ENCODE results near the gene TMEM260. TPM values are rescaled to one million over a fixed set of nuclear protein-coding genes. Genes with fewer than 3 reads are reported as not detected.
A peak's percentile ranks its signal among the peaks of the same experiment; 100 is the strongest.

TMEM260 gene
- total RNA-seq = 10 to 100 TPM; 17.9 to 22.9 TPM
- long read RNA-seq, full-length matches to known transcripts = 12 of 23 reads
- long read RNA-seq, partial matches to known transcripts = 3 of 23 reads
- long read RNA-seq, other reads (novel, unspliced or antisense) = 8 of 23 reads

DNA sequence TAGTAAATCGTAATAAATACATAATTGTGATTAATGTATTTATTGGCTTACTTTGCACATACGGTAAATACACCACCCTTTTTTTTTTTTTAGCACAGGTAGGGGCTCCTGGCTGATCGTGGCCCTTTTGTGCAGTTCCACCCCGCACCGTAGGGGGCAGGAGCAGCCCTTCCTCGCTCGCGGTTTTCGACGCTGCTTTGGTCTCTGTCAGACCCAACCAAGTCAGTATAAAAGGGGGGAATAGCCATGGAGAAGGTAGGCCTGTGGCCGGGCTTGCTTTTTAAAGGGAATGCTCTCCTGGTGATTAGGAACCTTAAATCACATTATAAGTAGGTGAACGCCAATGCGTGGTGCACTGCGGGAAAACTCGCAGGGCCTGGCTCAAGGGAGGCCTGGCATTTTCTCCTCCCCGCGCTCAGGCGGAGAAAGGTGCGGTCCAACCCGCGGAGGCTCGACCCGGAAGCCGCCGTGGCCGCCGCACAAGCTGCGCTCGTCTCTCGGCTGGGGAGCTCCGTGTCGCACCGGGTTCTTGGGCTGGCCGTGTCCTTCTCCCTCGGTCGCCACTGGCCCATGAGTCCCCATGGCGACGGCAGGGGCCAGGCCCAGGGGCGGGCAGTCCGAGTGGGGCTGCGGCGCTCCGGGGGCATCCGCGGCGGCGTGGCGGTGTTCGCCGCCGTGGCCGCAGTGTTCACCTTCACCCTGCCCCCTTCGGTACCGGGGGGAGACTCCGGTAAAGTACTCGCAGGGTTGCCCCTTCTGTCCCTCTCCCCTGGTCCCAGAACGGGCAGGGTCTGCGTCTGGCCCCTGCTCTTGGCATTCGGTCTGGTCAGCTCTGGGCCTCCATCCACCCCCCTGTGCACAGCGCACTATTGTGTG, at the start of gene TMEM260:
TSS of gene TMEM260 (plus strand) at position 454 of the 876 bp plus-strand sequence. CDS start at position 571, 117 bp downstream.
- intact Hi-C loops (cut with DNase I, micrococcal nuclease) = no loop called here
- DNase-seq = peak; percentile 77 to 88
- peak; percentile 94 for ATAC-seq

DNA sequence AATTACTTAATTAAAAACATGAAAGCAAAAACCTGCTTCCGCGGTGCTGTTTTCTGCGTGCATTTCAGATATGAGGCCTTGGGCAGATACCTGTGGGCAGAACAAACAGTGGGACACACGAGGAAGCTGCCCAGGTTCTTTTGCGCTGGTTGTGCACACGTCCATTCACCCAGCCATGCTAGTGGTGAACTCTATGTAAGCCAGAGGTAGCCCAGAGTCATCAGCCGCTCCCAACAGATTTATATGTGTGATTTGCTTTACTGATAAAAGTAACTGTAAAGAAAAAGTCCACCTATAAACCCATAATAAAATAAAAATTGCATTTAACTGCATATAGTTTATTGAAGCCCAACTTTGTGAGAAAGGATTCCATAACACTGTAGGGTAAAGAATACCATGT, 47.1 kb upstream of the TMEM260 start:
- peak; percentile 23 to 38 for DNase-seq
- ATAC-seq = peak; percentile 99
- intact Hi-C loops (cut with DNase I, micrococcal nuclease) = no loop called here

- ATAC-seq = no peak
- no peak for DNase-seq
- intact Hi-C loops (cut with DNase I, micrococcal nuclease) = no loop called here
These were observed 44.9 kb upstream of the TMEM260 start for GRCh38 chr14:56534656-56535055.

DNA sequence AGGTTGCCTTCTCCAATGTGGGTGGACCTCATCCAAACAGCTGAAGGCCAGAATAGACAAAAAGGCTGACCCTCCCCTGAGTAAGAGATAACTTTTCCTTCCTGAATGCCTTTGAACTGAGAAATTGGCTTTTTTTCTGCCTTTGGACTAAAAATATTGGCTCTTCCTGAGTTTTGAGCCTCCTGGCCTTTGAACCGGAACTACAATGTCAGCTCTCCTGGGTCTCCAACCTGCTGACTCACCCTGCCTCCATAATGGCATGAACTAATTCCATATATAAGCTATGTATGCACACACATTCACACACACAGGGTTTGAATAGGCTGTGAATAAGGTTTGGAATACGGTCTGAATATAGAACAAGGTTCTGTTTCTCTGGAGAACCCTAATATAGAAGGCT, 39.7 kb upstream of the TMEM260 start:
- DNase-seq = no peak
- intact Hi-C loops (cut with DNase I, micrococcal nuclease) = no loop called here
- ATAC-seq = no peak

DNA sequence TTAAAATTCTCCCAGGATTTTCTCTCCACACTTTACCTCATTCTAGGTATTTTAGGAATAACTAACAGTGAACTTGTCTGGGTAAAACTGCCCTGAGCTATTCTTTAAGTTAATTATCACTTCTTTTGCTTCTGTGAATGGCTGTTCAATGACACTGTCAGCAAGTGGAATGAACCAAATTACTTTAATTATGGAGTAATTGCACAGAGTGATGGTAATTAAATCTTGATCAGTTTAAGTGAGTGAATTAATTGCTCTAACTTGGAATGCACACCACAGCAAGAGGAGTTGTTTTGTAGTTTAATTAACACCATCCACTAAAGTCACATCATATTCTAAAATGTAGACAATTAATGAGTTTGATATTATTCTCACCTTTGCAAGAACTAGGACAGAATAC, 36.2 kb upstream of the TMEM260 start:
- intact Hi-C loops (cut with DNase I, micrococcal nuclease) = no loop called here
- no peak for ATAC-seq
- no peak for DNase-seq

DNA sequence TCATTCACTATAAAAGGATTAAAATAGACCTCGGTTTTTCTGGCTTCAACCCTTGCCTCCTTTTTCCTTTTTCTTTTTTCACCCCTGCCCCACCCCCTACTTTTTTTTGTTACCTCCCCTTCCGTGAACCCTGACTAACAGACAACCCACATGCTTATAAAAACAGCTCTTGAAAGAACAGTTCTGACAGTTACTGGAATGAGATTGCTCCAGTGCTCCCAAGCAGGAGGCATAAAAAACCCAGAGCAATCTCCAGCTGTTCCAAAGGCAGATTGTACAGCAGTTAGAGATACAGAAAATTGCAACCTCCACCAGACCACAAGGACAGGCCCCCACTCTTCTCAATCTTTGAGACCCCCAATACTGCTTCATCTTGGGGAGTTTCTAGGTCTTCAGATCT, 29.9 kb upstream of the TMEM260 start:
- ATAC-seq (no peak), DNase-seq (no peak)
- intact Hi-C loops (cut with DNase I, micrococcal nuclease) = no loop called here

- no peak for DNase-seq
- ATAC-seq = no peak
- intact Hi-C loops (cut with DNase I, micrococcal nuclease) = no loop called here
These were observed 27.0 kb upstream of the TMEM260 start for GRCh38 chr14:56552615-56553014.

GRCh38 chr14:56554301-56554700, 25.3 kb upstream of the TMEM260 start:
- DNase-seq (no peak), ATAC-seq (no peak)
- intact Hi-C loops (cut with DNase I, micrococcal nuclease) = no loop called here

DNA sequence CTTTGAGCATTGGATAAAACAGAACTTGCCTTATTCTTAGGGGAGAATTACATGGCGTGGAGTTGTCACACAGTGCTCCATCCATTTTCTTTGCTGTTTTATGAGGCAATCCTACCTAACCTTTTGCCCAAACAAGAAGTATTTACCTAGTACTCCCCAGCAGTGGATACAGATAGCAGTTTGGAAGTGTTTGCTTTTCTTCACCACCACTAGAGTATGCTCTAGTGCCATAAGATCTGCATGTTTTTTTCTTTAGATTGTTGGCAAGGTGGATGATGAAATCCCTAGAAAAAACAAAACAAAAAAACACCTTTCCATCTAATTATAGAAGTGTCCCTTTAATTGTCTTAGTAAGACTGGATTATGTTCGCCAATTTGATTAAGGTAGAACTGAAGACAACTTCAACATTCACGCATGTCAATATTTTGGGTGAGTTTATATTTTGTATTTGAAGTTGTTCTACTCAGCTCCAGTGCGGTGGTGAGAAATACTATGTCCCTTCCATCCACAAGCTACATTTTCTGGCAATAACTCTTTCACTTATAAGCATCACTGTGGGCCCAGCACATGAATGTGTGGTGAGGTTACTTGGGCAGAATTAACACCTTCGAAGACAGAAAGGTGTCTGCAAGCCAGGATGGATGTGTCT, 23.6 kb upstream of the TMEM260 start:
- ATAC-seq = peak; percentile 99
- no peak for DNase-seq
- intact Hi-C loops (cut with DNase I, micrococcal nuclease) = no loop called here

GRCh38 chr14:56559182-56559581, 20.4 kb upstream of the TMEM260 start:
- DNase-seq (no peak), ATAC-seq (no peak)

DNA sequence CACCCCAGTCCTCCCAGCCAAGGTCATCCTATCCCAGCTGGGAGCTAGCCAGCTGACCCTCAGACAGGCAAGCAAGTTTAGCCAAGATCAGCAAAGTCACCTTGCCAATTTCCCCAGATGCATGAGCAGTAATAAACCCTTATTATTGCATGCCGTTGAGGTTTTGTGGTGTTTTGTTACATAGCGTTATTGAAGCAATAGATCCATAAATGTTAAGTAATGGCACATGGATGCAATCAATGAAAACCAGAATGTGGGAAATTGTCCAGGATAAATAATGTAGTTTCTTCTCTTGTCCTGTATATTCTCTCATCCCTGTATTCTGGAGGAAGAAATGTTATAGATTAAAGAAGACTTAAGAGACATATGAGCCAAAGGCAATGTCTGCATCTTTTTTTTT, 18.0 kb upstream of the TMEM260 start:
- DNase-seq = no peak
- intact Hi-C loops (cut with DNase I, micrococcal nuclease) = no loop called here
- no peak for ATAC-seq

More at GRCh38 chr14:56559182-56559581, 20.4 kb upstream of the TMEM260 start:
- intact Hi-C loops (cut with DNase I, micrococcal nuclease) = no loop called here

DNA sequence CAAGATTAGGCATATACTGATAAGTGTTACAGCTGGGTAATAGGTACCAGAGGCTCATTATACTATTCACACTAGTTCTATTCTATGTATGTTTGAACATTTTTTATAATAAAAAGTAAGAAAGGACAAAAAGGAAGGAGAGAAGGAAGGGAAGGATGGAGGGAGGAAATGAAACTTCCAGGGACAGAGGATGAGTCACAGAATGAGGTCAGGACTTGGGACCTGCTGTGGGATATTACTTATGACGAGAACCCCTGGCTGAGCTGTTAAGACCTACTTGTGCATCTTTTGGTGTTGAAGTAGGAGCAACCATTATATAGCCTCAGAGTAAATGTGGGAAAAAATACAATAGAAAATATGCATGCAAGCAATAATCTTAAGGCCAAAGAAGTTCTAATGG, 16.7 kb upstream of the TMEM260 start:
- DNase-seq (no peak), ATAC-seq (no peak)
- intact Hi-C loops (cut with DNase I, micrococcal nuclease) = no loop called here

DNA sequence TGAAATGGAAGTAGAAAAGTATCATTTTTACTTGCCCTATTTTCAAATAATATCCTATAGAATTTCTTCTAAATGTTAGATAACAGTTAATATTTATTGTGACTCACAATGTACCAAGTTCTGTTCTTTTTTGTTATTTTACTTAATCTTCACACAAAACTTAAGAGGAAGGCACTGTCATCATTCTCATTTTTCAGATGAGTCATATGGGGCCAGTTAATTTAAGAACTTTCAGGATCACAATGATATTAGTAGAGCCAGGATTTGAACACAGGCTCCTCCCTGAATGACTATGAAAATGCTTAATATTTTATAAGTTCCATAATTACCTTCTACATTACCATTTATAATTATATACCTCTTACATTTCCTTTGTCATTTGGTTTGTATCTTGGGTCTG, 10.4 kb upstream of the TMEM260 start:
- intact Hi-C loops (cut with DNase I, micrococcal nuclease) = no loop called here
- ATAC-seq = no peak
- no peak for DNase-seq

GRCh38 chr14:56570295-56570694, 9.3 kb upstream of the TMEM260 start:
- intact Hi-C loops (cut with DNase I, micrococcal nuclease) = no loop called here
- no peak for ATAC-seq
- no peak for DNase-seq

DNA sequence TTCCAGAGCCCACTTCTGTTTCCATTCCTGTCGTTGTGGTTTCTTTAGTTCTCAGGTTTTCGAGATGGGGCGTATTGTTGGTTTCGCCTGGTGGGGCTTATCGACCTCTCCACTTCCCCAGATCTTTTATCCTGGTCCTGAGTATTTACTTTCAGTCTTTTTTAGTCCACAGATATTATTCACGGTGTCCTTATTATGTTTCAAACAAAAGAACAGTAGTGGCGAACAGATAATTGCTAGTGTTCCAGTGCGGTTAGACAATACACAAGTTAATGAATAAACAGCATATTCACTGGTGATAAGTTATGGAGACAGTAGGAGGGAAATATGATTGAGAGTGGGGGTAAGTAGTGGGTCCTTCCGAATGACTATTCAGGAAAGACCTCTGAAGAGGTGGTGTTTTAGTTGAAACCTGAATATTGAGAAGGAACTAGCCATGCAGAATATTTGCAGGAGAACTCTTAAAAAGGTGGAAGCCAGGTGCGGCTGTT, 668 bp downstream of the TMEM260 start:
- DNase-seq = no peak
- peak; percentile 32 for ATAC-seq
- intact Hi-C loops (cut with DNase I, micrococcal nuclease) = no loop called here

DNA sequence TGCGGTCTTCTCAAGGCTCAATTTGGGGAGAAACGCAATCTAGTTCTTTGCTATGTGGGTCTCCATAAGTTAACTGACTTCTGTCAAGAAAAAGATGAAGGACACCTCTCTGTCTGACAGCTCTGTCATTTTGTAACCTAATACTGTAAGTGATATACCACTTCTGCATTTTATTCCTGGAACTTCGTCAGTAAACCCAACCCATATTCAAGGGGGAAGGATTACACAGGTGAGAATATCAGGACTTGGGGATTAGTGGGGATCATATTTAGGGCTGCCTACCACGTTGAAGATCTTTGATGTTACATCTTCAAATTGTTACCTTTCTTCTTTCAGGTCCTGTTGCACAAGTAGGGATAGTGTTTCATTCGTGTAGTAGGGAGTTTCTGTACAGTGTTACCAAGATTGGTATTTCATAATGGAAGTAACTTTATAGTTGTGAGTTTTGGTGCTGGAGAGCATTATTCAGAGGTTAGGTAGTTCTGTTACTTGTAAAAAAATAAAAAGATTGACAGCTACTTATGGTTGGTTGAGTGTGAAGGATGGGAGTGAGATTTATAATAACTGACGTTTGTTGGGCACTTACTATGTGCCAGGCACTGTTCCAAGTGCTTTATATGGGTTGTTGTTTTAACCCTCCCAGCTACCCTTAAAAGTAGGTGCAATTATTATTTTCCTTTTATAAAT, 1.6 kb downstream of the TMEM260 start:
- intact Hi-C loops (cut with DNase I, micrococcal nuclease) = no loop called here
- ATAC-seq (no peak), DNase-seq (no peak)

- DNase-seq (no peak), ATAC-seq (no peak)
- intact Hi-C loops (cut with DNase I, micrococcal nuclease) = no loop called here
These were observed 6.0 kb downstream of the TMEM260 start for GRCh38 chr14:56585461-56586084.

GRCh38 chr14:56587701-56588100, 8.1 kb downstream of the TMEM260 start:
- DNase-seq = no peak
- ATAC-seq = no peak
- intact Hi-C loops (cut with DNase I, micrococcal nuclease) = no loop called here

- DNase-seq (no peak), ATAC-seq (no peak)
- intact Hi-C loops (cut with DNase I, micrococcal nuclease) = no loop called here
These were observed 10.9 kb downstream of the TMEM260 start for GRCh38 chr14:56590535-56590960.
